SU-DHL-6 (cell line): ENCODE data around the gene OSBPL10.

Experiments
- H2AFZ ChIP-seq: fragments of 200-600 bp; sonication (generic); 2 replicates; pipeline ENCODE4 v1.6.1; 2014; ENCODE audit warnings: low read depth, mild to moderate bottlenecking, moderate library complexity, mixed read lengths, antibody characterized with exemption, low read length; ENCODE audit not compliant: severe bottlenecking
- H3F3A ChIP-seq: fragments of 200-600 bp; shearing (Covaris generic); 2 replicates; pipeline ENCODE4 v1.6.0; 2016; ENCODE audit warnings: antibody characterized with exemption, mild to moderate bottlenecking; ENCODE audit not compliant: insufficient read depth
- H3K27ac ChIP-seq: fragments of 200-600 bp; sonication (generic); 2 replicates; pipeline ENCODE4 v1.5.1; 2016; ENCODE audit warnings: low read depth, mild to moderate bottlenecking, low read length, moderate library complexity, mixed read lengths
- H3K27me3 ChIP-seq: fragments of 200-600 bp; sonication (generic), shearing (Covaris generic); 2 replicates; pipeline ENCODE4 v1.6.0; 2014; ENCODE audit warnings: mild to moderate bottlenecking, low read length
- H3K36me3 ChIP-seq: fragments of 200-600 bp; sonication (generic); 2 replicates; pipeline ENCODE4 v1.6.1; 2014; ENCODE audit warnings: mild to moderate bottlenecking, low read length, mixed read lengths
- H3K4me2 ChIP-seq: fragments of 300-600, 200-600 bp; shearing (Covaris generic), sonication (generic); 2 replicates; pipeline ENCODE4 v1.6.0; 2014; ENCODE audit warnings: low read length, low read depth, mild to moderate bottlenecking; ENCODE audit not compliant: poor library complexity, severe bottlenecking
- H3K4me3 ChIP-seq: fragments of 200-600 bp; sonication (generic); 2 replicates; pipeline ENCODE4 v1.5.1; 2014; ENCODE audit warnings: antibody characterized with exemption, low read length, mild to moderate bottlenecking, mixed read lengths; ENCODE audit not compliant: insufficient read depth, poor library complexity, severe bottlenecking
- H3K79me2 ChIP-seq: fragments of 200-600 bp; sonication (generic); 2 replicates; pipeline ENCODE4 v1.6.1; 2014; ENCODE audit warnings: mild to moderate bottlenecking, low read length, moderate library complexity; ENCODE audit not compliant: insufficient read depth
- H3K9ac ChIP-seq: fragments of 200-600 bp; sonication (generic); 2 replicates; pipeline ENCODE4 v1.7.0; 2014; ENCODE audit warnings: mild to moderate bottlenecking, low read length
- H3K9me2 ChIP-seq: fragments of 200-600 bp; sonication (generic); replicated peaks from 2 replicates; pipeline ENCODE4 v1.6.1; 2014; ENCODE audit warnings: low read length; ENCODE audit not compliant: insufficient read depth
- H3K9me3 ChIP-seq: fragments of 200-600 bp; sonication (generic); 2 replicates; pipeline ENCODE4 v1.6.1; 2014; ENCODE audit warnings: low read length, mixed read lengths; ENCODE audit not compliant: insufficient read depth
- H4K20me1 ChIP-seq: fragments of 200-600 bp; sonication (generic); 2 replicates; pipeline ENCODE4 v1.6.1; 2014; ENCODE audit warnings: low read depth, mild to moderate bottlenecking, antibody characterized with exemption, low read length, moderate library complexity, mixed read lengths
- CTCF ChIP-seq: fragments of 200-600 bp; sonication (generic); IDR thresholded peaks from one replicate; pipeline ENCODE4 v1.5.1; 2017; ENCODE audit warnings: antibody characterized with exemption, mild to moderate bottlenecking, low read length, moderate library complexity; ENCODE audit not compliant: insufficient read depth, poor library complexity, severe bottlenecking
- EZH2phosphoT487 ChIP-seq: fragments of 200-600 bp; sonication (generic), shearing (Covaris generic); conservative IDR thresholded peaks from 2 replicates; pipeline ENCODE4 v1.6.1; 2018; ENCODE audit warnings: mild to moderate bottlenecking, antibody characterized with exemption, low read length, moderate library complexity, mixed read lengths

OSBPL10 gene

GRCh38 chr3:31960793-31961431 is 20.1 kb downstream of the OSBPL10 start:
- H3K79me2 ChIP-seq: peaks cover 91% of the 10 kb centered on the region
- H4K20me1 ChIP-seq: no peaks in the 10 kb centered on the region
- H3K9me2 ChIP-seq: no peaks in the 10 kb centered on the region
- peaks cover 4% of the 10 kb centered on the region; the same call in 1 of the 2 replicates for H3K9me3 ChIP-seq
- H3K27me3 ChIP-seq: no peaks in the 10 kb centered on the region
- no peak overlapping the region for H2AFZ ChIP-seq
- peaks cover 59% of the 10 kb centered on the region for H3F3A ChIP-seq
- H3K9ac ChIP-seq: peak overlapping the region; percentile 64
- peak overlapping the region; percentile 98 for H3K27ac ChIP-seq
- peaks cover 4% of the 10 kb centered on the region; the same call in 1 of the 2 replicates for H3K36me3 ChIP-seq
- TF ChIP-seq EZH2phosphoT487 (no peak), CTCF (no peak)
- H3K4me2 ChIP-seq: peak overlapping the region; percentile 95
- peak overlapping the region; percentile 52 for H3K4me3 ChIP-seq

GRCh38 chr3:31959951-31960792 is 20.9 kb downstream of the OSBPL10 start:
- Histone ChIP-seq H3F3A (peaks cover 67% of the 10 kb centered on the region), H3K4me3 (peak overlapping the region; percentile 52), H3K27me3 (no peaks in the 10 kb centered on the region), H3K9ac (peak overlapping the region; percentile 64), H3K9me2 (no peaks in the 10 kb centered on the region), H3K79me2 (peaks cover 97% of the 10 kb centered on the region), H3K4me2 (peak overlapping the region; percentile 95), H3K27ac (peak overlapping the region; percentile 98), H3K36me3 (peaks cover 10% of the 10 kb centered on the region; the same call in 1 of the 2 replicates), H2AFZ (no peak overlapping the region), H3K9me3 (peaks cover 11% of the 10 kb centered on the region; the same call in 1 of the 2 replicates), H4K20me1 (no peaks in the 10 kb centered on the region)
- TF ChIP-seq EZH2phosphoT487: no peak
- no peak for TF ChIP-seq CTCF

GRCh38 chr3:31959251-31959650 is 21.8 kb downstream of the OSBPL10 start:
- H3K36me3 ChIP-seq: peaks cover 10% of the 10 kb centered on the region; the same call in 1 of the 2 replicates
- H3K9me2 ChIP-seq: no peaks in the 10 kb centered on the region
- H3F3A ChIP-seq: peaks cover 69% of the 10 kb centered on the region
- H4K20me1 ChIP-seq: no peaks in the 10 kb centered on the region
- H3K9me3 ChIP-seq: peaks cover 11% of the 10 kb centered on the region; the same call in 1 of the 2 replicates
- H3K27ac ChIP-seq: peak overlapping the region; percentile 98
- H3K4me2 ChIP-seq: peak overlapping the region; percentile 95
- no peak overlapping the region for H2AFZ ChIP-seq
- peak overlapping the region; percentile 52 for H3K4me3 ChIP-seq
- TF ChIP-seq EZH2phosphoT487: no peak
- no peak for TF ChIP-seq CTCF
- H3K79me2 ChIP-seq: peaks cover 97% of the 10 kb centered on the region
- H3K27me3 ChIP-seq: no peaks in the 10 kb centered on the region
- peak overlapping the region; percentile 64 for H3K9ac ChIP-seq
